CD4-positive, alpha-beta T cell treated with Interleukin-4 for 4 hours (primary cell): Measurements from ENCODE around the gene CTRB1.
"Not testable (repeated sequence)": the region's sequence is repeated elsewhere in the genome, so short reads cannot be mapped to it uniquely, and the experiment has no call there.

ENCODE experiments used
- DNase-seq: peaks from one replicate; pipeline ENCODE4 v3.0.0-alpha.2; 2020

CTRB1 gene

DNA sequence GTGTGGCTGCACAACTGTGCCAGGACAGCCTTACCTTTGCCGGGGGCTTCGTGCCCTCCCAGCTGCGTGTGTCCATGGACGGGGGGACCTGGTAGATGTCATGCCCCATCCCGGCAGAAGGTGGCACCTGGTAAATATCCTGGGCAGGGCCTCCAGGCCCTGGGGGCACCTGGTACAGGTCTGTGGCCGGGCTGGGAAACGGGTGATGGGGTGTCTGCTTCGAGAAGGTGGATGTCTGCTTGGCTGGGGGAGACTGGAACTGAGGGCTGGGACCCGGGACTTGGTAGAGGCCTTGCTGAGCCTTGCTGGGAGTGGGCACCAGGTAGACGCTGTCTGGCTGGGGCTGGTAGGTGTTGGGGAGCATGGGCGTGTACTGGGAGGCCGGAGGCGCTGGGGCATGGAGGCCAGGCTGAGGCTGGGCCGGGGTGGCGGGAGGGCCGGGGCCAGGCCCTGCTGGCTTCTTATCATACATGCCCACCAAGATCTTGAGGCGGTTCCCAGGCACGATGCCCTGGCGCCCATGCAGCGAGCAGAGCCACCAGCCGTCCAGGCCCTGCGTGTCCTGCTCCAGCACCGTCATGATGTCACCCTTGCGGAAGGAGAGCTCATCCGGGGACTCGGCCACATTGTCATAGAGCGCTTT lies 23.8 kb downstream of the CTRB1 start:
- not testable (repeated sequence) for DNase-seq

DNA sequence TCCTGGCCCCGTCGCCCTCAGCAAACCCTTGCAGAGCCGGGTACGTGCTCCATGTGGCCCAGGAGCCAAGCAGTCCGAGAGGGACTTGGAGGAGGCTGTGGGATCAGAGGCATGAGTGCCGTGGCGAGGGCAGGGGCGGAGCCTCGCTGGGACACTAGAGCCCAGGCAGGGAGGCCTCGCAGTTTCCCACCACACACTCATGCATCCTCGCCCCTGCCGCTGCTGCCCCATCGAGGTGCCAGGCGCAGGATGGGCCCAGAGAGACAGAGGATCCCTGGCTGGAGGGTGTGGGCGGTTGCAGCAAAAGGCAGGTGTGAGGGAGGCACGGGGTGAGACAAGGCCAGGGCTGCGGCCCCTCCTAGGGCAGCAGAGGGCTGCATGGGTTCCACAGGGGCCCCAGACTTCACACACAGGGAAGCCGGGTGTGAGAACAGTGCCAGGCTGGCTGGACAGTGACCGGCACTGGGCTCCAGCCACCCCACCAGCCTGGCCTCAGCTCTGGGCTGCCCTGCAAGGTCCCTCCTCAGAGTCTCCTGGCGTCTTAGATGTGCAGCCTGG lies 25.0 kb downstream of the CTRB1 start:
- DNase-seq, result no peak

DNA sequence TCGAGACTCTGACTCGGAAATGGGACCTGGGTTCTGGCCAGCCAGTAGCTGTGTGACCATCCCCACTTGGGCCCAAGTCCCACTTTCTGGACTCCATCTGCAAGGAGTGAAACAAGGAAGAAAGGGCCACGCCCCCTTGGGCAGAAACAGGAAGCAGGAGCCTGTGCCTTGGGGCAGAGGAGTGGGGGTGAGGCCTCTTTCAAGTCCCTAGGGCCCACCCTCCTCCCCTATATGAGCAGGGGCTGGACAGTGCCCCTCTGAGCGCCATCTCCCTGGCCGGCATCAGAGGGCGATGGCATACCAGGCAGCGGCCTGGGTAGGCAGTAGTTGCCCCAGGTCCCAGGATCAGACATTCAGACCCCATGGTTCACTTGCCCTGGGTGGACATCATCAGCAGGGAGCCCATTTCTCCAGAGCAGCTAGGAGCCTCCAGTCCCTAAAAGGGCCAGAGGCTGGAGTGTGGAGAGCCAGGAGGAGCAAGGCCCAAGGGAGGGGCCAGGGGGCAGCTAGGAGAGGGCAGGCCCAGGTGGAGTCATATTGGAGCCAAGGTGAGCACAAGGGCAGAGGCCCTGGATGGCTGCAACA lies 25.5 kb downstream of the CTRB1 start:
- DNase-seq, result no peak

DNA sequence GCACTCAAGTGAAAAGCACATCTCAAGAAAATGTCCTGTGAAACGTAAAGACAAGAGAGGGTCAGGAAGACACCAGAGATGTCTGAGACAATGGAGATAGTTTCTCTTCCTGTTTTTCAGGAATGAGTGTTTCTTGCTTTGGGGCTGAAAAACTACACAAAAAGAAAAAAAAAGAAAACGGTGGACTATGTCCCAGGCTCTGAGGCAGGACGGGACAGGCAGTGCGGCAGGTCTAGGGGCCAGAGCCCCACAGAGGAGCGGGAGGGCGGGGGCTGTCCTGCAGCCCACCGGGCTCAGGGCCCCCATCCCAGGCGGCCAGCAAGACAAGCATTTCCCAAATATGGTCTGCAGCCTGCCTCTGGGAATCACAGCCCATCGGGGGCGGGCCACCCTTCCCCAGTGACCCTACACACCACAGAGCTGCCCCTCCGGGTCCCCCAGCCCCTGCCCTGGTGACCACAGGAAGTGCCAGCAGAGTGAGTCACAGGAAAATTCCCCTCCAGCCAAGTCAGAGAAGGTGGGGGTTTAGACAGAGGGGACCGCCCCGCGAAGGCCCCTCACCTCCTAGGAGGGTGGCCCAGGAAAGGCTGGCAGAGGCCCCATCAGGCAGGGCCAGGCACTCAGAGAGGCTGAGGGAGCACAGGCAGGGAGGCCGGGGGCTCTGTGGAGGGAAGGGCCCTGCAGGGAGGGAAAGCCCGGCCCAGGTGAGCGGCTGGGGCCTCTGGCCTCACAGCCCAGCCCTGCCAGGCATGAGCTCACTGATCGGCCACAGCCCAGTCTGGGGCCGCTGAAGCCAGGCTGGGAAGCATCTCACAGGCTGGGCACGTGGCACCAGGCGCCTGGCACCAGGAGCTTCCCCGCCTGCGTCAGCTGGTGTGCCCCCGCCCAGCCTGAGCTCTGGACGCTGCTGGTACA lies 26.3 kb downstream of the CTRB1 start:
- no peak for DNase-seq

DNA sequence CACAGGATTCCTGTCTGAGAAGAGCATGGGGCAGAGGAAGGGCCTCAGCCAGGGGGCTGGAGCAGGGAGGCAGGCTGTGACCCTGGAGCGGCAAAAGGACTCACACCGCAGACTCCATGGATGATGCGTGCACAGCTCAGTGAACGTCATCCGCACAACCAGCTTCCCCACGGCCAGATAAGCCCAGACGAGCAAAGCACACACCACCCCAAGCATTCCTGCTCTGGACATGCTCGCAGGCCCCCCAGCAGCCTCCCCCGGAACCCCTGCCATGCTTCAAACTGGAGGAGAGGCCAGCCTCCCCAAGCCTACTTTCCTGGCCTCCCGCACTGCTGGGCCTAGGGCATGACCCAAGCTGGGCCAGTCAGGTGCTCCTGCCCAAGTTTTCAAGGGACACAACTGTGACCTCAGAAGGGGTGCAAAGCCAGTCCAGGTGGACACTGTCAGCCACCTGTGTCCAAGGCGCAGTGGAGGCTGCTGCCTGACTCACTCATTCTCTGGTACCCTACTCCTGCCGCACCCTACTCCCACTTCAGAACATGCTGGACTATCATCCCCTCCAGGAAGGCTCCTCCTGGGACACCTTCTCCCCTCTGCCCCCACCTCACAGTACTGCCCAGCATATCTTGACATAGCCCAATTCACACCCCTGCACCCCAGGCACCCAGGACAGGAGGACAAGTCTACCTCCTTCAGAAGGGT lies 27.9 kb downstream of the CTRB1 start:
- DNase-seq, result no peak

DNA sequence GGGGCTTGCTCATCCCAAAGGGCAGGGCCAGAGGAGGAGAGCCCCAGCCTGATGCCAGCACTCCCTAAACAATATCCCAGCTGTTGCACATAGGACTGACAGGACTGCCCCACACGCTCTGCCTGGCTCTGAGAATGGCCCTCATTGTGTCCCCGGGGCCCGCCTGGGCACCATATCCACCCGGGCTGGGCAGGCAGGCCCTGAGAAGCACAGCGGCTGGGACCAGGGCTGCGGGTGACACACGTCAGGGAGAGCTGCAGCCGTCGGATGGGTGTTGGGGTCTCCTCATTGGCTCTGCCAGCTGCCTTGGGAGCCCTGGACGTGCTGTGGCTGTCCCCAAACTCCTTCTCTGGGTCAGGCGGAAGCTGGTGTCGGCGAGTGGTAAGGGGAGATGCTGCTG lies 28.5 kb downstream of the CTRB1 start:
- no peak for DNase-seq

DNA sequence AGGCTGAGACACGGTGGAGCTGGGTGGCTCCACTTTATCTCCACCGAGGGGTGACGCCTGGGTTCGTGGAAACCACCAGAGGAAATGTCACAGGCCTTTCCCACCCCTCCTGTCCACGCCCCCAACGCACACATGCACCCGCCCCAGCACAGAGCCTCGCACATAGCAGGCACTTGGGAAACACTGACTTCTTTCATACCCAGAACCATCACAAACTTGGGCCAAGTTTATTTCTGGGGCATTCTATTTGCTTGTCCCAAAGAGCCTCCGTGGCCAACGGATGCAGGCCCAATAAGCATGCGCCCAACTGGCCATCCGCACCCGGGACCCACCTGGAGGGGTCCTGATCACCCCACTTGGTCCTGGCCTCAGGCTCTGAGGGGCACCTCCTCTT lies 29.4 kb downstream of the CTRB1 start:
- DNase-seq, result no peak

DNA sequence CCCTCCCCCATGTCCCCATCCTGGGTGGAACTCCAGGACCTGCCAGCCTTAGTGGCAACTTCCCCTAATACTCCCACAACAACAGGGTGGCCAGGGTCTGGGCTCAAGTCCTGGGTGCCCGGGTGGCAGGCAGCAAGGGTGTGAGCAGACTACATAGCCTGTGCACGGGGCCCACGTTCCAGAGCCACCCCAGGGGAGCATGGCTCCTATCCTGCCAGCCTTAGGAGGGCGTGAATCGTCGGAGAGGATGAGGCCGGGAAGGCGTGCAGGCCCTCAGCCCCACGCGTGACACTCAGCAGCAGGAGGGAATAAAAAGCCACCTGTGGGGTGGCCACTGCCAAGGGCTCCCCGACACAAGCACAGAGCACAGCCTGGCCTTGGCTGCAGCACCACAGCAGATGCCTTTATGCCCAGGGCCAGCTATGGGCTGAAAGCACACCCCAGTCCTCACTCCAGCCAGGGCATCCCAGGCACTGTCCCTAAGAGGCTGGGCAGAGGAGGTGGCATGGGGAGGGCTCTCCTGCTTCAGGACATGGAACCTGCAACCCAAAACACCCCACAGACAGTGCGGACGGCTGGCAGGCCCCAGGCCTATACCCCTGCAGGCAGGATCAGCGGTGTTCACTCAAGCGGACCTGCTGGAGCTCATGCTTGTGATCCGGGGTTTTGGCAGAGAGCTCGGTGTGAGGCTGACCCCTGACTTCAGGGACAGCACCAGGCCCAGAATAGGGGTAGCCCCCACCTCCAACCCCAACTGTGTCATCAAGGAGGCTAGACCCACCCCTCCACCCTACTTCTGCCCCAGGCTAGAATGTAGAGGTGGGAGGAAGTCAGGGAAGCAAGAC lies 30.0 kb downstream of the CTRB1 start:
- DNase-seq, result no peak

DNA sequence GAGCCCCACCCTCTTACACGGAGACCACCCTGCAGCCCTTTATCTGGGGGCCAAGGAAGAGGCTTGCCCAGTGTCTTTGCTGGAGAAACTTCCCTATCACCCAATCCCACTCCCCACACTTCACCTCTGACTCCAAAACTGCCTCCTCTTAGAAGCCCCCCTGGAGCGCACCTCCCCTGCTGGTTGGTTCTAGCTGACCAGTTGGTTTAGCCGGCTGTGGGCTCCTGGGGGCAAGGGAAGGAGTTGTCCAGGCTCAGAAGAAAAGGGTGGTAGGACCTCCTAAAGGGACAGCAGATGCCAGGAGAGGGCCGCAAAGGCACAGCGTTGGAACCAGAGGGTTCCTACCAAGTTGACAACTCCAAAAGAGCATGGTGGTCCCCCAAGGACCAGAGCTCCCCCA lies 30.7 kb downstream of the CTRB1 start:
- DNase-seq, result no peak

DNA sequence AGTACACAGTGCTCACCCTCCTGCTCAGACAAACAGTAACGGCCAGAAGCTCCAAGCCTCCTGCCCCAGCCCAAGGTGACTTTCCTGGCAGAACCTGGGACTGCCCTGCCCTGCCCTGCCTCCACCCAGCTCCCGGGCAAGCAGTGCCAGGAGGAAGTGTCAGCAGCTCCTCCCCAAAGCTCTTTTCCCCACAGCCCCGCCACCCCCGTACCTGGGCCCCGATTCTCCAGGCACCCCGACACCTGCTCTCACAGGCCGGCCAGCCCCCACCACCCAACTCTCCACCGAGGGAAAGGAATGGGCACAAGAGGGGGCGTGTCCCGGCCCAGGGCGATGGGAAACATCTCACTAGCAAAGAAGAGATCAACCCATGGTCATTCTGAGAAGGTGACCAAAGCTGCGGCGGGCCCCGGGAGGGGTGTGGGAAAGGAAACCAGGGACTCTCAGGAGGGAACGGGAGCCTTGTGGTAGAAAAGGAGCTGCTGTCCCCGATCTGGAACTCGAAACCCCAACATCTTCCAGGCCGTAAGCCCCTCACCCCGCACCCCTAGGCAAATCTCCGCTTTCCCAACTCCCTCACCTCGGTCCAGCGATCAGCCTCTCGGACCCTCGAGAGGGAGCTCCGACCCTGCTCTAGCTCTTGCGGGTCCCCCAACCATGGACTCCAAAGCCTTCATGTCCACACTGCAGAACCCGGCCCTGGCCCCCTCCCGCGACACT lies 31.5 kb downstream of the CTRB1 start:
- DNase-seq, result no peak

DNA sequence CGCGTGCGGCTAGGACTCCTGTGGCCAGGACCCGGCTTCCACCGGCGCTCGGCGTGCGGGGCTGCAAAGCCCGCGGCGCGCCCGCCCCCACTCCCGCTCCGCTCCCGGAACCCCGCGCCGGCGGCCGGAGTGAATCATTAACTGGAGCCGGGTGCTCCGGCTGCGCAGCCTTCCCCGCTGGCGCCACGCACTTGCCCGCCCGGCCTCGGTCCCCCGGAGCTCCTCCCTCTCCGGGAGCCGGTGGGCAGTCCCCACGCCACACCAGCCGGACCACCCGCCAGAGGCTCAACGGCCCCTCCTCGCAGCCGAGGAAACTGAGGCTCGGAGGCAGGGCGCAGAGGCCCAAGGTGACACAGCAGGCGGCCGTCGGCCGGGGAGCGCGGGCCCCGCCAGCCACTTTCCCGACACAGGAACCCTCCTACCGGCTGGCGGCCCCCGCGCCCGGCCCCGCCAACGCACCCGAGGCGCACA lies 32.1 kb downstream of the CTRB1 start:
- no peak for DNase-seq

DNA sequence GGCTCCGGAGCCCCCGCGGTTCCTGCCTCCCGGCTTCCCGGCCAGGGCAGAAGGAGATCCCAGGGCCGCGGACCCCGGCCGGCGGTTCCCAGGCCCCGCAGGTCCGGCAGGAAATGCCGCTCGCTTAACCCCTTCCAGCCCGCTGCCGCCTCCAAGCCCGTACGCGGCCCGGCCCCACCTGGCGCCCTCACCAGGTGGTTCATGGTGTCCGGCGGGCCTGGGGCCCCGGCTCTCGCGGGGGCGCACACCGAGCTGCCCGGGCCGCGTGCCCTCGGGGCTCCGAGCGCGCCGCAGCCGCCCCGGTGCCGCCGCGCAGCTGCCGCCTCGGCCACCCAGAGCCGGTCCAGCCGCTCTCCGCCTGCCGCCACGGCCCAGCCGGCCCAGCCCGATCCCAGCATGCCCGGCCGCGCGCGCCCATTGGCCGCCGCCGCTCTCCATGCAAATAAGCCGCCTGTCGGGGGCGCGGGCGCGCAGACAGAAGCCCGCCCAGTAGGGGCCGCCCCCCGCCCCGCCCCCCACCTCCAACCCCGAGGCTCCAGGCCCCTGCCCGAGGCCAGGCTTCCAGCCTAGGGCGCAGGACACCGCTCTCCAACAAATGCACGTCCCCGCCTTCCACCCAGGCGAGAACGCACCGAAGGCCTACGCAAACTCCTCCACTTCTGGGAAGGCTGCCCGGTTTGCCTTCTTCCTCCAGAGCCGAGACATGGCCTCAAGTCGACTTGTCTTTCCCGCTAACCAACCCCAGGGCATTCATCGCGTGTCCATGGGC lies 32.7 kb downstream of the CTRB1 start, which contains the start of gene BCAR1:
TSS of gene BCAR1 (minus strand) at position 345 of the 769 bp plus-strand sequence. CDS start at position 203, 142 bp downstream.
- DNase-seq, result no peak

DNA sequence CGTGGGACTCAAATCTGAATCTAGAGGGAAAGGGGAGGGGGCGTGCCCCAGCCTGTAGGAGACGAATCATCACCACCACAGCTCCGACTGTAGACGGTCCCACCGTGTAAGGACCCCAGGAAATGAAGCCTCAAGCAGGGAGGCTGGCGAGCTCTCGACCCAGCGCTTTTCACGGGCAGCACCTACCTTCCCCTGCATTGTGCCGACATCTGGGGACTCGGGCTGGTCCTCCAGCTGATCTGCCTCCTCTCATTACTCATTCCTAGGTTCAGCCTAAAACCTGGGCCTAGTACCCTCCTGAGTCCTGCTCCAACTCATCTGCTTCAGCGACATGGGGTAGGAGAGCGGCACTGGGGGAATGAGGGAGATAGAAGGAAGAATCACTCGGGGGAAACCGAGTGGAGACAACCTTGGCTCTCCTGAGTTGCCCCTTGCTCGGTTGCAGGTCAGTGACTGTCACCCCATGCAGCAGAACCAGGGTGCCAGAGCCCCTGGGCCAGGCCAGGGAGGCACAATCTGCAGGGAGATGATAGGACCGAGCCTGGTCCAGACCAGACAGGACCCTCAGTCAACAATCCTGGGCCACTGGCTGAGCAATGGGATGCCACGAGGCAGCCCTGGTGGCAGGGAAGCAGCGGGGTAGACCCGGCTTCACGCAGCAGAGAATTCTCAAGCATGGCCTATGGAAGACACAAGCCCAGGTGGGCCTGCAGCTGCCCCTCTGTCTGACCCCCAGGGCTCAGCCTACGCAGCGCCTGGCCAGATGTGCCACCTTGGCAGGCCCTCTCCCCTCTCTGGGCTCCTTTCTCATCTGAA lies 33.5 kb downstream of the CTRB1 start:
- no peak for DNase-seq

DNA sequence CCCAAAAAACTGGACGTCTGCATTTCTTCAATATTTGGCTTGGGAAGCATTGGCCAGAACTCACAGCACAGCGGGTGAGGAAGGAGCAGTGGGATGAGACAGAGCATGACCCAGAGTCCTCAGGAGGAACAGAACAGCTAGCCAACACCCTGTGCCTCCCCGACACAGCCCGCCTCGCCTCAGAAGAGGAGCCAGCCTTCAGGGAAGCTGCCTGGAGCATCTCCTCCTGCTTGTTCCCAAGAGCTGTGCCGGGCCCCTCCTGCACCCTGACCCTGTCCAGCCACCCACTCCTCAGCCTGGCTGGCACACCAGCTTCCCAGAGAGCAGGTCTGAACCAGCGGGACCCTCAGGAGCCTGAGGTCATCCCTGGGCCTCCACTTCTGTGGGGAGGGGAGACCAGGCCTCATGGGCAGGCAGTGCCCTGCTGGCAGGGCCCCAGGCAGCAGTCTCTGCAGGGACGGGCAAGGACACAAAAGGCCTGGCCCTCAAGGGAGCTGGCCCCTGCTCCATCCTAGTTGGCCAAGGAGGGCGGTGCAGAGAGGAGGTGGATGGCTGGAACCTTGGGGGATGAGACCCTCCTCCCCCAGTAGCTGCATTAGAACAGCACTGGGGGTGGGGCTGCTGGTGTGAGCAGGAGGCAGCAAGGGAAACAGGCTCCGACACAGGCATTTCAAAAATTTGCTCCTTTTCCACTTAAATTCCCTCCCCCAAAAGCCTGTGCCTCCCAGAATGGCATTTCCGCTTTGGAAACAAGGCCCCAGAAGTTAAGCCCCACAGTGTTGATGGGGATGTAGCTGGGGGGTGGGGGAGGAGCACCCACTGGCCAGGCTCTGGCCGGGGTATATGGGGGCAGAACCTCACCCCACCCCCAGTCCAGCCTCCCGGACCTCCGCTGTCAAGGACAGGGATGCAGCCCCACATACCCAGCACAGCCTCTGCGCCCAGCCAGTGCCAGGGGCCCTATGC lies 34.4 kb downstream of the CTRB1 start:
- no peak for DNase-seq

DNA sequence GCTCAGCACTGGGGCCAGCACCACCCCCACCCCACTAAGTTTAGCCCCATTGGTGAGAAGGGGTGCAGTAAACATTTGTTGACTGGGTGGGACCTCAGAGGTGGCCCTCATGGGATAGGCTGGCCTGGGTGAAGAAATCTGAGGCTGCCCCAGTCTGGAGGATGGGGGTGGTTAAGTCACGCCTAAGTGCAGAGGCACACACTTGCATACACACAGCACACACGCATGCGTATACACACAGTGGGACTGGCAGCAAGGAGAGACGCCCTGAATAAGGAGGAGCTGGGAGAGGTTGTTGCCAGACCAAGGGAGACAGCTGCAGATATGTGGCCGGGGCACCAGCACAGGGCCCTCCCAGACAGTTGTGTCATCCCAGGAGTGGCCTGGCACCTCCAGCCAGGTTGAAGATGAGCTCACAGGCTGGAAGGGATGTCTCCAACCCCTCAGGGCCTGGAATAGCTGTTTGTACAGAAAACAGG lies 35.6 kb downstream of the CTRB1 start:
- no peak for DNase-seq

DNA sequence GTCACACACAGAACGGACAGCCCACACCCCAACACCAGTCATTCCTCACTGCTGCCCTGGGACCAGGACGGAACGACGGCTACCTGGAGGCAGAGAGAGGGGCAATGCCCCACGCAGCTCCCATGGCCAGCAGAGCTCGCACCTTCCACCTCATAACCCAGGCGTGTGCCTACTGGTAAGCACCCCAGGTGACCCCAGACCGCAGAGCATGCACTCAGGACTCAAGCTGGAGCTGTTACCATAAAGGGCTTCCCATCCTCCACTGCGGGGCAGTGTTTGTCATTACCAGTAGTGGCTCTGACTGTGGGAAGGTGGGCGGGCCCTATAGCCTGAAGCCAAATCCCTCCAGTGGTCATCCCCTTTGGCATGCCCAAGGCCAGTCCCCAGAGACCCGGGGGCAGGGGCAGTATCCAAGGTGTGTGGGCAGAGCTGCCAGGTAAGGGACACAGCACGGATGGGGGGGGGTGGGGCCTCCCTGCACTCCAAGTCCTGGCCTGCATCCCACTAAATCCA lies 37.3 kb downstream of the CTRB1 start:
- DNase-seq, result no peak

DNA sequence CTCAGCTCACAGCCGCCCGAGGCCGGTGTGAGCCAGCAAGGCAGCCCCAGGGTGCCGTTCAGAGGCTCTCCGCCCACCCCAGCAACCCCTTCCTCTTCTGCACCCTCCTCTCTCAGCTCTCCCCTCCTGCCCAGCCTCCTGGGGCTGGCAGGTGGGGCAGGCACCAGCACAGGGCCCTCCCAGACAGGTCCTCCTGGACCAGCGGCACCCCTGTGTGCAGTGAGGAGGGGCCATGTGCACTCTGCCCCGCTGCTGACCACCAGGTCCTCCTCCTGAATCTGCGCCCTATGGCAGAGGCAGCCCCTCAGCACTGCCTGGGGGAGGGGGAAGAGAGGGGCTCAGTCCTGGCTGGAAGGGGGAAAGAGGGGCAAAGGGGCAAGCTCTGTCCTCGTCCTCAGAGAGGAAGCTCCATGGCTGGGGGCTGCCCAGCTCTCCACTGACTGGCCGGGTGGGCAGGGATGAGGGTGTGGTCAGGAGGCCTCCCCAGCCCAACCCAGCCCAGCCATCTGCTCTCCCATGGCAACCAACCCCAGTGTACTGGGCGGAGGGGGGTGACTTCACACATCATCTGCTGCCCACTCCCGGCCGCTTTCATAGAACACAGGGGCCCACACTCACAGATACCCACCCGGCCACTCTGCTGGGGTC lies 38.0 kb downstream of the CTRB1 start:
- DNase-seq, result no peak
